Colonic mucosa (tissue), 4 donors: ENCODE data around the gene COX10. TPM values are rescaled to one million over a fixed set of nuclear protein-coding genes. Genes with fewer than 3 reads are reported as not detected.

Experiments used
- DNase-seq: peaks from one replicate; pipeline ENCODE4 v3.0.0-alpha.2; 2020
- H3K27ac ChIP-seq: fragments of 200-600 bp; one replicate; pipeline ENCODE4 v1.8.0; 2021
- H3K27me3 ChIP-seq: fragments of 200-600 bp; one replicate; pipeline ENCODE4 v1.8.0; 2021
- H3K36me3 ChIP-seq: fragments of 200-600 bp; one replicate; pipeline ENCODE4 v1.8.0; 2021
- H3K4me1 ChIP-seq: fragments of 200-600 bp; one replicate; pipeline ENCODE4 v1.8.0; 2021; ENCODE audit warnings: mild to moderate bottlenecking
- H3K4me3 ChIP-seq: fragments of 200-600 bp; one replicate; pipeline ENCODE4 v1.8.0; 2021
- H3K9ac ChIP-seq, 2 donors: one replicate each; pipeline ENCODE4 v1.7.0; 2013; ENCODE audit warnings: control low read depth in 2 of 2, low read depth in 2 of 2, low read length in 2 of 2
- H3K9me3 ChIP-seq: fragments of 200-600 bp; one replicate; pipeline ENCODE4 v1.8.0; 2021
- CTCF ChIP-seq: fragments of 200-600 bp; IDR thresholded peaks from one replicate; pipeline ENCODE4 v1.8.0; 2022; ENCODE audit warnings: antibody characterized with exemption, mild to moderate bottlenecking
- intact Hi-C: fragments of 100-400 bp; cut with DNase I; formaldehyde crosslinking; loops from one replicate; pipeline ENCODE4 v1.14.1; 2022
- total RNA-seq, 2 donors: library from RNA; stranded (reverse); fragmentation: NEBNext Ultra II Directional in 1 of 2; extraction: Animal tissue kit (Norgen Biotek cat#: 25700) in 1 of 2; gene quantifications; one replicate each; pipeline ENCODE4 v1.2.1, GENCODE V29; 2021
- donor health status: healthy.
- donor health status: DM: no; HTN: no; CAD: no.
- donor health status: DM: no; HTN: no; CAD: no.

The COX10 gene
- total RNA-seq, 2 donors from 2014 or later, result 35.1 to 36.0 TPM

GRCh38 chr17:14150619-14151018 is 81.3 kb downstream of the COX10 start:
- H3K9ac ChIP-seq, result no peak overlapping the region
- no peaks in the 10 kb centered on the region for H3K36me3 ChIP-seq
- intact Hi-C loops, result no loop called here
- no peak for DNase-seq
- no peak for TF ChIP-seq CTCF
- no peak overlapping the region for H3K4me3 ChIP-seq
- no peak overlapping the region for H3K27ac ChIP-seq
- H3K27me3 ChIP-seq, result no peaks in the 10 kb centered on the region
- no peaks in the 10 kb centered on the region for H3K4me1 ChIP-seq
- no peaks in the 10 kb centered on the region for H3K9me3 ChIP-seq

GRCh38 chr17:14152721-14153120 is 83.4 kb downstream of the COX10 start:
- no peak for TF ChIP-seq CTCF
- Histone ChIP-seq H3K27ac (no peak overlapping the region), H3K9ac (no peak overlapping the region), H3K4me3 (no peak overlapping the region), H3K4me1 (no peaks in the 10 kb centered on the region), H3K27me3 (no peaks in the 10 kb centered on the region), H3K36me3 (no peaks in the 10 kb centered on the region), H3K9me3 (no peaks in the 10 kb centered on the region)
- intact Hi-C loops, result no loop called here
- DNase-seq, result no peak

GRCh38 chr17:14153374-14153773 is 84.1 kb downstream of the COX10 start:
- no peaks in the 10 kb centered on the region for H3K9me3 ChIP-seq
- no peak for TF ChIP-seq CTCF
- intact Hi-C loops, result no loop called here

GRCh38 chr17:14156689-14157088 is 87.4 kb downstream of the COX10 start:
- Histone ChIP-seq H3K36me3 (no peaks in the 10 kb centered on the region), H3K27me3 (no peaks in the 10 kb centered on the region), H3K27ac (no peak overlapping the region), H3K4me1 (no peaks in the 10 kb centered on the region), H3K4me3 (no peak overlapping the region), H3K9ac (no peak overlapping the region), H3K9me3 (no peaks in the 10 kb centered on the region)
- no peak for DNase-seq
- no peak for TF ChIP-seq CTCF
- intact Hi-C loops, result no loop called here

More at GRCh38 chr17:14153374-14153773, 84.1 kb downstream of the COX10 start:
- no peaks in the 10 kb centered on the region for H3K4me1 ChIP-seq
- no peak overlapping the region for H3K9ac ChIP-seq
- DNase-seq, result no peak
- H3K4me3 ChIP-seq, result no peak overlapping the region
- no peak overlapping the region for H3K27ac ChIP-seq
- no peaks in the 10 kb centered on the region for H3K27me3 ChIP-seq
- H3K36me3 ChIP-seq, result no peaks in the 10 kb centered on the region

- Histone ChIP-seq H3K4me1 (no peaks in the 10 kb centered on the region), H3K4me3 (no peak overlapping the region), H3K9ac (no peak overlapping the region), H3K36me3 (no peaks in the 10 kb centered on the region), H3K27ac (no peak overlapping the region), H3K9me3 (no peaks in the 10 kb centered on the region), H3K27me3 (no peaks in the 10 kb centered on the region)
- TF ChIP-seq CTCF, result no peak
- DNase-seq, result no peak
- intact Hi-C loops, result no loop called here
Measured at GRCh38 chr17:14157822-14158221, 88.5 kb downstream of the COX10 start.

- no peak for TF ChIP-seq CTCF
- no peaks in the 10 kb centered on the region for H3K27me3 ChIP-seq
- intact Hi-C loops, result no loop called here
- no peaks in the 10 kb centered on the region for H3K36me3 ChIP-seq
- H3K27ac ChIP-seq, result no peak overlapping the region
- H3K4me3 ChIP-seq, result no peak overlapping the region
- DNase-seq, result no peak
- no peaks in the 10 kb centered on the region for H3K4me1 ChIP-seq
- no peaks in the 10 kb centered on the region for H3K9me3 ChIP-seq
- no peak overlapping the region for H3K9ac ChIP-seq
Measured at GRCh38 chr17:14158707-14159106, 89.4 kb downstream of the COX10 start.
